Mesothelial cell of epicardium (in vitro differentiated cells): ENCODE data around the gene ADGRL3. TPM values are rescaled to one million over a fixed set of nuclear protein-coding genes. Genes with fewer than 3 reads are reported as not detected.

Experiments
- DNase-seq, 2 experiments: peaks; one replicate each; pipeline ENCODE4 v3.0.0; 2021; ENCODE audit warnings: low spot score in 2 of 2; ENCODE audit not compliant: unreplicated experiment in 2 of 2
- H3K27ac Mint-ChIP-seq: 2 replicates; pipeline ENCODE4 v1.8.0; 2021; ENCODE audit warnings: mixed read lengths
- H3K27me3 Mint-ChIP-seq: 2 replicates; pipeline ENCODE4 v1.8.0; 2021; ENCODE audit warnings: low read depth, mixed read lengths
- H3K36me3 Mint-ChIP-seq: 2 replicates; pipeline ENCODE4 v1.8.0; 2021; ENCODE audit warnings: mixed read lengths
- H3K4me1 Mint-ChIP-seq: 2 replicates; pipeline ENCODE4 v1.8.0; 2021; ENCODE audit warnings: mixed read lengths
- H3K4me3 Mint-ChIP-seq: 2 replicates; pipeline ENCODE4 v1.8.0; 2021; ENCODE audit warnings: mild to moderate bottlenecking, moderate library complexity, mixed read lengths
- H3K9me3 Mint-ChIP-seq: 2 replicates; pipeline ENCODE4 v1.8.0; 2021; ENCODE audit warnings: mixed read lengths
- total RNA-seq: library from RNA; stranded (reverse); gene quantifications from 3 replicates; pipeline ENCODE4 v1.2.1, GENCODE V29; 2021
- TF ChIP-seq, protein P1 (sequence below): fragments of 200-600 bp; sonication (generic); IDR thresholded peaks from one replicate; pipeline ENCODE4 v1.5.0; 2021; ENCODE audit warnings: antibody characterized with exemption; ENCODE audit not compliant: unreplicated experiment

The ADGRL3 gene
- total RNA-seq, 1 donor from 2014 or later = 68.3 TPM

DNA sequence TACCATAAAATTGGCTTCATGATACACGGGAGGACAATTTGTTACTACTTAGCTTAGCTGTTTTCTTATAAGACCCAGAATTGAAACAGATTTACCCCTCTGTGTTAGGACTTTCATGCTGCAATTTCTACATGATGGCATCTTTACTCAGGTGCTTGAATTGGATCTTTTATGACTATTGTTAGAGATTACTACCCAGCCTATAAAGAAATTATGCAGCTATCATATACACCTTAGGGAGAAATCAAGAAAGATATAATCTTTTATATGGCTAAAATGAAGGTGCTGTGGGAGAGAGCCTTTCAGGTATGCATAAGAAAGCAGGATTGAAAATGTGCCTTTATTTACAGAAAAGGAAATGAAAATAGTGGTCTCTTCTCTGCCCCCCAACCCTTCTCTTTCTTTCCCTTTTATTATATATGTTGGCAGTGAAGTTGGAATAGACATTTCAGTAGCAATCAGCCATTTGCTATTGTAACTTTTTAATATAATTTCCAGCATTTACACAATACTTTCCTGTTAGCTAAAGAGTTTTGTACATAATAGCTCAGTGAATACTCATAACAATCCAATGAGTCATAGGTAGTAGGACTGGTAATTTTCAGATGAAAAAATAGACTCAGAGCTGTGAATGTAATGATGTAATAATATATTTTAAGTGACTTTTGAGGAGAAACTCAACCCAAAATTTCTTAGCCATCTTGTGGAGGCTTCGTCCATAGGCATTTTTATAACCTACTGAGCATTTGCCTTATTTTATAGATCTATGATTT, 311.8 kb downstream of the ADGRL3 start:
- peaks cover 18% of the 10 kb centered on the region for H3K4me1 Mint-ChIP-seq
- H3K4me3 Mint-ChIP-seq = no peak overlapping the region
- peaks cover 22% of the 10 kb centered on the region for H3K36me3 Mint-ChIP-seq
- no peaks in the 10 kb centered on the region for H3K27me3 Mint-ChIP-seq
- TF ChIP-seq, protein P1, sequence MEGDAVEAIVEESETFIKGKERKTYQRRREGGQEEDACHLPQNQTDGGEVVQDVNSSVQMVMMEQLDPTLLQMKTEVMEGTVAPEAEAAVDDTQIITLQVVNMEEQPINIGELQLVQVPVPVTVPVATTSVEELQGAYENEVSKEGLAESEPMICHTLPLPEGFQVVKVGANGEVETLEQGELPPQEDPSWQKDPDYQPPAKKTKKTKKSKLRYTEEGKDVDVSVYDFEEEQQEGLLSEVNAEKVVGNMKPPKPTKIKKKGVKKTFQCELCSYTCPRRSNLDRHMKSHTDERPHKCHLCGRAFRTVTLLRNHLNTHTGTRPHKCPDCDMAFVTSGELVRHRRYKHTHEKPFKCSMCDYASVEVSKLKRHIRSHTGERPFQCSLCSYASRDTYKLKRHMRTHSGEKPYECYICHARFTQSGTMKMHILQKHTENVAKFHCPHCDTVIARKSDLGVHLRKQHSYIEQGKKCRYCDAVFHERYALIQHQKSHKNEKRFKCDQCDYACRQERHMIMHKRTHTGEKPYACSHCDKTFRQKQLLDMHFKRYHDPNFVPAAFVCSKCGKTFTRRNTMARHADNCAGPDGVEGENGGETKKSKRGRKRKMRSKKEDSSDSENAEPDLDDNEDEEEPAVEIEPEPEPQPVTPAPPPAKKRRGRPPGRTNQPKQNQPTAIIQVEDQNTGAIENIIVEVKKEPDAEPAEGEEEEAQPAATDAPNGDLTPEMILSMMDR = no peak
- peak overlapping the region; percentile 56 for H3K27ac Mint-ChIP-seq
- H3K9me3 Mint-ChIP-seq = peaks cover 17% of the 10 kb centered on the region
- DNase-seq = no peak

DNA sequence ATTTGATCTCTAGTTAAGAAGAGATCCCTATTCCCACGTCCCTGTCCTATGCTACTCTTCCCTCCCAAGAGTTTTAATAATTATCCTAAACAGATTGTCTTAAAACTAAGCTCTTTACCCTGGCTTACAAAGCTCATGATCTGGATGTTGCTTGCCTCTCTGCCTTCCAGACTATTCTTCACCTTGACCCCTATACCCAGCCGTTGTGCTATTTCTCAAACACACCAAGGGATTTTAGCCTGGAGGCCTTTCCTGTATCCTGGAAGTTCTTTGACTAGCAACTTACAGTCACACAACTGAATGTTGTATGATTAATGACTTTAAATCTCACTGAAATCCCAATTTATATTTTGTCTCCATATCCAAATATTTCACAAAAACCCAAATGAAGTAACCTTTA, 314.9 kb downstream of the ADGRL3 start:
- Mint-ChIP-seq H3K4me3 (no peak overlapping the region), H3K27me3 (no peaks in the 10 kb centered on the region)
- TF ChIP-seq, protein P1 = no peak

DNA sequence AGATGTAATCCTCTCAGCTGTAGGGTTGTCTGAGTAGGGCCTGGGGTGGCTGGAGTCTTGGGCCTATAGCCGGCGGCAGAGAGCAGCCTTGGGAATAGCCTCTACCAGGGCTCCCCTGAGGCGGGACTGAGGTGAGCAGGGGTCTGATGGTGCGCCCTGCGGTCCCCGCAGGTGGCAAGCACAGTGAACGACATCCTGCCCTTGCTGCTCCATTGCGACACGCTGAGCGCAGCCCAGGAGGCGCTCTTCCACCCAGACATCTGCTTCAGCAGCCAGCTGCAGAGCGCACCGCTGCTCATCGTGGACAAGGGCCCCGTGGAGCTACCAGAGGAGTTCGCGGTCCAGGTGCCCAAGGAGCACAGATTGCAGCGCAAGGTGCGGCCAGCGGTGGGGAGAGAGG, 317.0 kb downstream of the ADGRL3 start:
- H3K4me1 Mint-ChIP-seq = peaks cover 39% of the 10 kb centered on the region
- H3K9me3 Mint-ChIP-seq = no peaks in the 10 kb centered on the region
- peak; percentile 30 to 45 for DNase-seq
- H3K36me3 Mint-ChIP-seq = no peaks in the 10 kb centered on the region
- TF ChIP-seq, protein P1 = no peak
- no peaks in the 10 kb centered on the region for H3K27me3 Mint-ChIP-seq
- H3K27ac Mint-ChIP-seq = no peak overlapping the region
- peak overlapping the region; percentile 62 for H3K4me3 Mint-ChIP-seq

More for the DNA sequence above, 314.9 kb downstream of the ADGRL3 start:
- peaks cover 12% of the 10 kb centered on the region for H3K9me3 Mint-ChIP-seq
- H3K27ac Mint-ChIP-seq = no peak overlapping the region
- H3K36me3 Mint-ChIP-seq = peaks cover 12% of the 10 kb centered on the region
- H3K4me1 Mint-ChIP-seq = peaks cover 25% of the 10 kb centered on the region
- DNase-seq = no peak

DNA sequence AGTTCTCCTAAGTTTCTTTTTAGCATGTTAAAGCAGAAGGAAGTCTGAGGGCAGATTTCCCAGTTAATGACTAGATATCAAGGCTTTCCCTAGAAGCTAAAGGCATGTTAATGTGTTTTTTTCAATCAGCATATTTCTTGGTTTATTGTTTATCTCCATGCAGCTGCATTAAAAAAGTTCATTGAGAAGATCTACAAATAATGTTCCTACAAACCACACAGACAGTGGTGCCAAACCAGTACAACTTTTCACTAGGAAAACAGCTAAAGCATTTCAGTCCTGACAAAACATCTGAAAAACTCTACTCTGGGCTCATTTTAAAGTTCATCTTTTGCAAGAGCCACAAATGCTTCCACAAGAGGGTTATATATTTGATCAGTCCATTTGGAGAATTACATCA, 320.0 kb downstream of the ADGRL3 start:
- DNase-seq = no peak
- H3K36me3 Mint-ChIP-seq = no peaks in the 10 kb centered on the region
- H3K27me3 Mint-ChIP-seq = no peaks in the 10 kb centered on the region
- peak overlapping the region; percentile 74 for H3K27ac Mint-ChIP-seq
- no peaks in the 10 kb centered on the region for H3K9me3 Mint-ChIP-seq
- H3K4me1 Mint-ChIP-seq = peaks cover 36% of the 10 kb centered on the region
- H3K4me3 Mint-ChIP-seq = no peak overlapping the region
- TF ChIP-seq, protein P1 = no peak

DNA sequence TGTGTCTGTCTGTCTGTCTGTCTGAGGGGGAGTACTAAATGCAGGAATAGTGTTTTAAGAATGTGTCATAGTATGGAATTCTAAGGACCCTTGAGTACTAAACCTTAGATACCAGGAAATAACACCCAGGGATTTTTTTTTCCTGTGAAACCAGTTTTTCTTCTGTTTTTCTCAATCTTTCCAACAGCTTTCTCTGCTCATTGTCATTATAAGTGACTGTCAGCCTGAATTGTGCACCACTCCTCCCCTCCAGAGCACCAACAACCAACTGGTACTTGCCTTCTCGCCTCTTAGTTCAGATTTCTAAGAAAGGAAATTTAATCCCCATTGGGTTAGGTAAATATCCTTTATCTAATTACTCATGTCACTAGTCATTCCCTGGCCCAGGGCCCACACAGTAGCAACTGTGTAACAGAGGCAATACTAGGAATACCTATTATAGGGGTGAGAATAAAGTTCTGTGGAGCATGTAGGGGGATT, 320.6 kb downstream of the ADGRL3 start:
- Mint-ChIP-seq H3K27ac (peak overlapping the region; percentile 74), H3K4me3 (no peak overlapping the region), H3K9me3 (no peaks in the 10 kb centered on the region), H3K36me3 (no peaks in the 10 kb centered on the region), H3K4me1 (peaks cover 41% of the 10 kb centered on the region), H3K27me3 (no peaks in the 10 kb centered on the region)
- TF ChIP-seq, protein P1 = no peak
- no peak for DNase-seq
